ENCODE results near the gene LRMDA.
A peak's percentile ranks its signal among the peaks of the same experiment; 100 is the strongest.

LRMDA gene

DNA sequence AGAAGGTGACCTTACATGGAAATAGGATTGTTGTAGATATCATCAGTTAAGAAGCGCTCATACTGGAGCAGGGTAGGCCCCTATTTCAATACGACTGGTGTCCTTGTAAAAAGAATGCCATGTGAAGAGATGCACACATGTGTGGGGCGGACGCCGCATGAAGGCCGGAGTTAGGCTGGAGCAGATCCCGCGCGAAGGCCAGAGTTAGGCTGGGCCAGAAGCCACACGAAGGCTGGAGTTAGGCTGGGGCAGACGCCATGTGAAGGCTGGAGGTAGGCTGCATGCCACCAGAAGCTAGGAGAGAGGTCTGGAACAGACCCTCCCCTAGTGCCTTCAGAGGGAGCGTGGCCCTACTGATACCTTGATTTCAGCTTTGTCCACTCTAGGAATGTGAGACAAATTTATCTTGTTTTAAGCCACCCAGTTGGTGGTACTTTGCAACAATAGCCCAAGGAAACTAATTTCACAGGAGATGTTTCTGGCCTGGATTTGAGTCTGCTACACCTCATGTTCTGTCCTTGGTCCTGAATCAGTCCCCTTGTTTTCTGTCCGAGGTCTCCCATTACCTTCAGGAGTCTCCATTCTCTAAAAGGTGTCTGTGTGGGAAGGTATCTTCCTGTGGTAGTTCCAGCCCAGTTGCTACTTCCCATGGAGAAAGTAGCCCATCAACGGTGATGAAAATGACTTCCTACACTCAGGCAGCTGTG lies 585.8 kb downstream of the LRMDA start:
- DNase-seq = no peak

DNA sequence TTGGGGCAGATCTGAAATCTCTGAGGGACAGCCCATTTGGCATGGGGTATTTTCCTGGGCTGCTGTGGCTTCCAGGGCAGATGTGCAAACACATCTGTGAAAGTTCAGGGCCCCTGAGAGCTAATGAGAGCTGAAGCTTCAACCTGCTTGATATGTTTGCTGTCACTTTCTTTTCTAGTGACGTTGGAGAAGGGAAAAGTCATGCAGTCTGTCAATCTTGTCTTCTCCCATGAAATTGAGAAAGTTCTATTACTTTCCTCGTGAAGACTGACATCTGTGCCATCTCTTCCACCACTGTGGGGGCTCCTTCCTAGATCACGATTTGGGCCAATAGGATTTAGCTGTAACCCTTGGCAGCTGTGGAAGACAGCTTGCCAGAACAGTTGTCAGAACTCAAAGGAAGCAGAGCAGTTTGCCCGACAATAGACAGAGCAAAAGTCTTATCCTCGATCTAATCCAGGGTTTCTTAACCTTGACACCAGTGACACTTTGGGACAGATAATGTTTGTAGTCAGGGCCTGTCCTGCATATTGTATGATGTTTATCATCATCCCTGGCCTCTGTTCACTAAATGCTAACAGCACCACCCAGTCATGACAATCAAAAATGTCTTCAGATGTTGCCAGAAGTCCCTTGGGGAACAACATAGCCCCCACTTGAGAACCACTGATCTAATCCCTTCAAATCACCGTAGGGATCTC lies 586.5 kb downstream of the LRMDA start:
- no peak for DNase-seq

DNA sequence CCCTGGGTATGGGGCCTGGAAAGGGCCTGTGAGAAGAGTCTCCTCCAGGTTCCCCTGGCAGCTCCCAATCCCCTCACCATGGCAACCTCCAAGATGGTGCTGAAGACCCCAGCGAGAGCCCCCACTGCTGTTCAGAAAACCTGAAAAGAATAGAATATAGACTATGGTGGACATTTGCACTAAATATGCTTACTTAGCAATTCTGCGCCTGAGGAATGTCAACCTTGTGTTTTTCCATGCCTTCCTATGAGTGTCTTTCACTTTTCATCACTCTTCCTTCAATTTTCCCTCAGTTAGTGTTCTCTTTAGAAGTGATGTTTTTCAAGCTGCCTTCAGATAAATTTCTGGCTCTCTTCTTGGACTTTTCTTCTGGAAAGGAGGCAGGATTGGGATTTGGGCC lies 589.2 kb downstream of the LRMDA start:
- no peak for DNase-seq

DNA sequence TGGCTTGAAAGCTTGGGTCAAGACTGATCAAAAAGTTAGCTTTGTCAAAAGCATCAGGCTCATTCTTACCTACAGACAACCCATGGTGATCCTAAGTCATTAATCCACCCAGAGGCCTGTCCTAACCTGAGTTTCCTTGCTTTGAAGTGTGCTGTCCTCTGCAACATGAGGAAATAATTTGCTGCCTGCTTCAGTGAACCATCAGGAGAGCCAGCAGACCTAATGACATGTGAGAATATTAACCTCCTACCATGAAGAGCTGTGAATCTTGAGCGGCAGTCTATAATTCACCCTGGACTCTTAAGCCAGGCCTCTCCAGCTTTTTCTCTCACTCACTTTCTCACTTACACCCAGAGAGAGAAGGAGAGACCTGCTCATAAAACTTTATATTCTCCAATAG lies 590.0 kb downstream of the LRMDA start:
- peak; percentile 18 for DNase-seq

DNA sequence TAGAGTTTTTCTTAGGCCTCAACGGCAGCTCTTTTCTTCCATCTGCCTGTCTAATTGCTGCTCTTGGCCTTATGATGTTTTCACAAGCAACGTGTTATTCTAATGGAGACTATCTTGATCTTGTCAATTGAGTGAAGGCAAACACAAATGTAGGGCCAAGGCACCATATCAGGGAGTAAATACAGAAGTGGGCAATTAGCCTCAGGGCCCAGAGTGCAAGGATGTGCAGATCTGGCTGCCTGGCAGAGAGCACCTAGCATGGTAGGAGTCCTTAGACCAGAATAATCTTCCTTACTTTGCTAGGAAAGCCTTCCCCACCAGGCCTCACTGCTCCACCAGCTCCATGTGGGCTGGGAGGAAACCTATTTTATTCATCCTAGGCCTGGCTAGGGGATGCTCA lies 590.9 kb downstream of the LRMDA start:
- peak; percentile 86 for DNase-seq

DNA sequence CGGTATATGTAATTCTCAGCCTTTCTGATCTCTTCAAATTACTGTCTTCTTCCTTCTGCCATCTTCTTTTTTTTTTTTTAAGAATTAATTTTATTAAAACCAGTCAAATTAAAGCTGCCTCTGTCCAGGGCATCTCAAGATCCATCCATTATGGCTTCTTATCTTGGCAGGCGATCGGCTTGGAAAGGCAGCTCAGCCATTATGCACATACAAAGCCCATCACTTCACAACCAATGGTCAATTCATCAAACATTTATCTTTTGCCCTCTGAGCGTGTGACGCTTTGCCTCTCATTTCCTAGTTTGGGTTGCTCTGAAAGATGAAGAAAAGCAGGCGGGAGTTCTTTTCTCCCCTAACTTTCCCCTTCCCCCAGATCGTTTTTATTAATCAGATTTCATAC lies 591.6 kb downstream of the LRMDA start:
- no peak for DNase-seq

DNA sequence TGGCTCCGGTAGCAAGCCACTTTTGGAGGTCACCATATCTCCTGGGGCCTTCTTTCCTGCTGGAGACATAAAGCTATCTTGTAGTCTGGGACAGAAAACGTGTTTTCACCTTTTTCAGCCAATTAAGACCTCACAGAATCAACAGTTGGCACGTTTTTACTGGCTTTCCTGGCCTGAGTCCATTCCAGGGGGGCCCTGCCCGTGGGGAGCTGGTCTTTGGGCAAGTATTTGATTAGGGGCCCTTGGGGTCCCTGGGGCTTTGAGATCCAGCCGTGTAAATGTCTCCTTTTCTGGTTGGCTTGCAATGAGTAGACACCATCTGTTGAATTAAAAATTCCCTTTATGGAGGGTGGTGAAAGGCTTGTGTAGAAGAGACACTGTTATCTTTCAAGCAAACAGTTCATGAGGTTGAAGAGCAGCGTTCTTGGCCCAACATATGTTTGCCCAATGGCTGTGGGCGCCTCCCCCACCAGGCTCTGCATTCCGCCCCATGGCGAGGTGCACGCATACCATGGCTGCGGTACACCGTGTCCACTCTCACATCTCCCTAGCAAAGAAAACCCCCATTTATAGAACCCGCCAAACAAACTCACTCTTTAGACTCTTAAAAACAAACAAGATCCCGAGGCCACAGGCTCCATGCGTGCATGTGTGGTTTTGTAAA lies 593.2 kb downstream of the LRMDA start:
- DNase-seq = peak; percentile 91

DNA sequence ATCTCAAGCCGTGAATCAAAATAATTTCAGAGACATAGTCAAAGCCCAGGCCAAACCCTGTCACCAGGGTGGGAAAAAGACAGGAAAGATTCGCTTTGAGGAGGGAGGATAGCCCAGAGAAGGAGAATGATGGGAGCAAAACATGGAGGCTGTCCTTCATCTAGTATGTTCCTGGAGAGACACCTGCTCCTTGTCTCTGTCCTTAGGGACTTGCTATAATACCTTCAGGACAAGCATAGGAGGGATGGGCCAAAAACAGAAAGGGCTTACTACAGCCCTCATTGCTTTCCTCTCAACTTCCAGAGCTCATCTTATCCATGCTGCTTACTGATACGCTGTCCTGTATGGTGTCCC lies 593.7 kb downstream of the LRMDA start:
- peak; percentile 42 for DNase-seq

DNA sequence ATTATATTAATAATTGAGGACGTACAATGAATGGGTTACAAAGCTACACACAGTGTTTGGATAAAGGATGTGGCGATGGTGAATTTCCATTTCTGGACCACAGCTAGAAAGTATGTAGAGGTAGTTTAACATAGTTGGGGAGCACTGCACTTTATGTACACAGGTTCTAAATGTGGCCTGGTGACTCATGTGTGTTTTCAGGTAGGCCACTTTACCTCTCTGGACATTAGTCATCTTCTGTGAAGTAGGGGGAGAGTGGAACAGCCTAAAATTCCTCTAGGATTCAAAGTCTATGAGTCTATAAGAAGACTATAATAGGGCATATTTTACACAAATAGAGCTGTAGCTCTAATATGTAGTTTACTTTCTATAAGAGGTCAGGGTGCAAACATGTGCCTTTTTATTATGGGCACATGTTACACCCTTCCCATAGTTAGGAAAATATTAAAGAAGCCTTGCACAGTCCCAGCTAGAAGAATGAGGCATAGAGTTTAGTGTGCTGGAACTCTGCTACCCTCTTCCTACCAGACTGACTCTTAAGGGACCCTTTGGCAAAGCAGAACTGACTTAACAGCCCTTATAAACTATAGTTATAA lies 594.9 kb downstream of the LRMDA start:
- no peak for DNase-seq

DNA sequence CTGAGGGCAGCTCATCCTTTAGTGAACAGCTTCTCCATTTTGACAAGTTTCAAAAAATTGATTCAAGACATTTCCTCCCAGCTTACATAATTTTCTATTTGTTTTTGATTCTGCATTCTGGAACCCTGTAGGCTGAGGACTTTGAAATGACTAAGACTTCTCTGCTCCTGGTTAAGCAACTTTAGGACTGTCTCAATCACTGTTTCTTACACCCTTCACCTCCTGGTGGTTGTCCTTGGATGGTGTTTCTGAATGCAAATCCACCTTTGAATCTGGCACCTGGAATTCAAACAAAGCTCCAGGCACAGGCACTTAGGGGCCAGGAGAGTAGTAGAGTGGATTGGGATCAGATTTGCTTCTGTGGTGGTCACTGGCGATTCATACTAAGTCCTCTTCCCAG lies 595.5 kb downstream of the LRMDA start:
- DNase-seq = peak; percentile 16

DNA sequence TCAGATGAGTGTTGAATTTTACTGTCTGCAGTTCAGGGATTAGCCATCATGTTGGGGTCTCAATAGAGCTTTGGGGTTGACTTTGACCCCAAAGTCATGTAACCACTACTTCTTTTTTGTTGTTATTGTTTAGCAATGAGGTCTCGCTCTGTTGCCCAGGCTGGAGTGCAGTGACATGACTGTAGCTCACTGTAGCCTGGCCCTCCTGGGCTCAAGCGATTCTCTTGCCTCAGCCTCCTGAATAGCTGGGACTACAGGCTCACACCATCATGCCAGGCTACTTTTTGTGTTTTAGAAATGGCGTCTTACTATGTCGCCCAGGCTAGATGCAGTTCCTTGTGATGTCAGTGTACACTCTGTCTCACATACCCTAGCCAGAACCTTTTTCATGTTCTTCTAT lies 598.4 kb downstream of the LRMDA start:
- no peak for DNase-seq

DNA sequence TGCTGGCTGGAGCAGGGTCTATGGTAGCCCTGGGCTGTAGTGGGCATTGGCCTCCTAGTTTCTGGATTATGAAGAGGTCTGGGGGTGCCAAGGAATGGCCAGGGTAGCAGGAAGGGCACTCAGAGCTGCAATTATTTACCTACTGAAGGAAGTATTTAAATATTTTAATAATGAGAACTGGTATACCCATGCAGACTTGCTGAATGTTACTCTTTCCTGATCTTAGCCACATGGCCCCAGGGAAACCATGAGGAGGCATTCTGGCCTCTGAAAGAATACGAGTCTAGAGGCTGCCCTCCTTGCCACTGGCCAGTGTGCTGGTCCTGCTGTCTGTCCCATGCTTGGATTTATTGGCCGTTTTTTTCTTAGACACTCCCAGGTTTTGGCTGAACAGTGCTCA lies 599.7 kb downstream of the LRMDA start:
- DNase-seq = no peak

DNA sequence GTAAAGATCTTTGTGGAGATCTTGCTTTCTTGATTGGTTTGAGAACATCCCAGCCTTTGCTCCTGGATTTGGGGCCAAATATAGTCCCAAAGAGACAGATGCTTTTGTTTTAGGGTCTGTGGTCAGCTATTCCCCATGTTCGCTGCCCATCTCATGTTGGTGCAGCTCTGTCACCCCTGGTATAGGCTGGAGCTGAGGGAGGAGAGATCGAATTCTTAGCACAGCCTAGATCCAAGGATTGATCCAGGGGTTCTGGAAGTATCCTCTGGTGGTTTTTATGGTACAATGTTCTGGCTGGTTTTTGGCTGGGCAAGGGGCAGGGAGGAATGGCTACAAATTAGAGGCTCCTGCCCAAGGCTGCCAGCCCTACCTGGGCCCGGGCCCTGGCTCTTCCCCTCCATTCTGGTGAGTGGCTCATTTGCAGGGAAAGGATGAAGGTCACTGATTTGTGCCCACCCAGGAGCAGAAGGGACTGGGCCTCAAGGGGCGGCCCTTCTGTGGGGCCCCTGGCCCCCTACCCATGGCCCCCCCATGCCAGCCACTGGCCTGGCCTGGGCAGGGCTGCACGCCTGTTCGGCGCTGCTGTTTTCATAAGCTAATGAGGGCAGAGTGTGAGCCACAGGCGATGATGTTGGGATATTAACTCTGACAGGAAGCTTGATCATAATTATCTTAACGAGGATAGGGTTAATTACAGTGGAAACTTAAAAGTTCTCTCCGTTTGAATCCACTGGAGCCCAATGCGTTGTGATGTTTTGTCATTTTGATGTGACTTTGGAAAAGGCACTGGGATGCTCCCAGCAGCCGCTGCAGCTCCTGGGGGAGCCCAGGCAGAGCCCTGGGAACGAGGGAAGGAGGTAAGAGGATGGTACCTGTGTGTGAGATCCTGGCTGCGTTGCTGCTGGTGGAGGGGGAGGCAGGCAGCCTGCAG lies 600.6 kb downstream of the LRMDA start:
- peak; percentile 63 for DNase-seq

DNA sequence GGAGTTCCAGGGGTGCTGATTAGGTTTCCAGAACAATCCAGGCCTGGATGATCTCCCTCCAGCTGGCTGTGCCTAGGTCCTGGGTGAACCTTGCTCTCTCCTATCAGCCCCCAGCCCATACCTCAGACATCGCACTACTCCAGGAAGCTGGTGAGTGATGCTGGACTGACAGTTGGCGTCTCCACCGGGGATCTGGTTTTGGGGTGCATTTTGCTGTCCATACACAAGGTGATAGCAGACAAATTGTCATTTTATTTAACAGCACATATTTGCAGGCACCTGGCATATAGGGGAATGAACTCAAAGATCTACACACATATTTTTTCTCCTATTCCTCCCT lies 601.2 kb downstream of the LRMDA start:
- DNase-seq = no peak

DNA sequence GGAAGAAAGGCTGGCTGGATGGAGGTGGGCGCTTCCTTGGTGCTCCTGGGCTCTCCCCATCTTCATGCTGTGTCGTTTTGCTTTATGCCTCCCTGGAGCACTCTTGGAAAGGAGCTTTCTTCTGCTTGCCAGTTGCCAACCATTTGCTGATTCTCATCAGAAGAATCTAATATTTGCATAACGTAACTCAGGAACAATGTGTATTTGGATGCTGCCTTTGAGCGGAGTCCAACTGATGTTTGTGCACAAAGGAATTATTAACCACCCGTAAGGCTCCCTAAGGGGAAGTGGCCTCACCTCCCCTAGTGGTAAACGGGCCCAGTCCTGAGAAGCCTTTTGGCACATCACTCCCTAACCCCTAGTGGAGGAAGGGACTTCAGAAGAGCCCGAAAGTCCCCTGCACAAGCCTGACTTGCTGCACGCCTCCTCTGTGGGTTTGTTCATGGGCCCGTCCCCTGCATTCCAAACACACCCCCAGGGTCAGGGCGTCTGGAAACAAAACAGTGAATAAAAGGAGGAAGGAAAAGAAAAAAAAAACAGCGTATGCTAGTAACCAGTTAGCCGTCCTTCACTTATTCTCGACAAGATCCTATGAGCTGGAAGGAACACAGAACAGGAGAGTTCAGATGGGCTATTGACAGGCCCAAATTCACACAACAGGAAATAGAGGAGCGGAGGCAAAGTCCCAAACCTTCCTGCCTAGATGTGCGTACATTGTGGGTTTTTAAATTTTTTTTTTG lies 602.2 kb downstream of the LRMDA start:
- peak; percentile 72 for DNase-seq

DNA sequence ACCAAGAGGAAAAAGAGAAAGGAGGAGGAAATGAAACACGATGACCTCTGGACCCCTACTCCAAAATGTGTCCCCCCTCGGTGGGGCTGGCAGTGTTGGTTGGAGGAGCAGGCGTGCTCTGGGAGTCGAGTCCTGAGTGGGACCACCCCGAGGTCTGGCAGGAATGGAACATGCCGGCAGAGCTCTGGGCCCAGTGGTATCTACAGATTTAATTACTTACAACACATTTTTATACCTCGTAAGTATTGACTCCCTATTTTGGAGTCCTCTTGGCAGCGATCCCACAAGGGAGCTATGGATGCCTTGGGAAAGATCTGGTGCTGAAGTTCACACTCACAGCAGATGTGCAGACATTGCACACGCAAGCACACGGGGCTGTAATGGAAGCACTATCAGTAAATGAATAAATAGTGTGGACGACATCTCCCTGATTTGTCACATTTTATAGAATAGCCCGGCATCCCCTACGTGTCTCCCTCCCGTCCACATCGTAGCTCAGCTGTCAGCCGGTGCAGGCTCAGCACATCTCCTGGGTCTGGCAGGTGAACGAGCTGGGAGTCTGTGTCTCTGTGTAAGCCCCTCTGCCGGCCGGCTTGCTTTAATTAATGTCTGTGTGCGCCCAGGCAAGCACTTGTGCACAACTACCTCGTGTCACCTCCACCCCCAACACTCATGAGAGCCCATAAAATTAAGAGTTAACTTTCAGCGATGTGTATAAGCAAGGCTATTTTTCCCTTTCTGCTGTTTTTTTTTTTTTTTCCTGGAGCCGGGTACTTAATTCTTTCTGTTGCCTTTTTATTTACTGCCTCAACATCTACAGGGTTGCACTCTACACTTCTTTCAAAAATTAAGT lies 603.2 kb downstream of the LRMDA start:
- DNase-seq = peak; percentile 73

DNA sequence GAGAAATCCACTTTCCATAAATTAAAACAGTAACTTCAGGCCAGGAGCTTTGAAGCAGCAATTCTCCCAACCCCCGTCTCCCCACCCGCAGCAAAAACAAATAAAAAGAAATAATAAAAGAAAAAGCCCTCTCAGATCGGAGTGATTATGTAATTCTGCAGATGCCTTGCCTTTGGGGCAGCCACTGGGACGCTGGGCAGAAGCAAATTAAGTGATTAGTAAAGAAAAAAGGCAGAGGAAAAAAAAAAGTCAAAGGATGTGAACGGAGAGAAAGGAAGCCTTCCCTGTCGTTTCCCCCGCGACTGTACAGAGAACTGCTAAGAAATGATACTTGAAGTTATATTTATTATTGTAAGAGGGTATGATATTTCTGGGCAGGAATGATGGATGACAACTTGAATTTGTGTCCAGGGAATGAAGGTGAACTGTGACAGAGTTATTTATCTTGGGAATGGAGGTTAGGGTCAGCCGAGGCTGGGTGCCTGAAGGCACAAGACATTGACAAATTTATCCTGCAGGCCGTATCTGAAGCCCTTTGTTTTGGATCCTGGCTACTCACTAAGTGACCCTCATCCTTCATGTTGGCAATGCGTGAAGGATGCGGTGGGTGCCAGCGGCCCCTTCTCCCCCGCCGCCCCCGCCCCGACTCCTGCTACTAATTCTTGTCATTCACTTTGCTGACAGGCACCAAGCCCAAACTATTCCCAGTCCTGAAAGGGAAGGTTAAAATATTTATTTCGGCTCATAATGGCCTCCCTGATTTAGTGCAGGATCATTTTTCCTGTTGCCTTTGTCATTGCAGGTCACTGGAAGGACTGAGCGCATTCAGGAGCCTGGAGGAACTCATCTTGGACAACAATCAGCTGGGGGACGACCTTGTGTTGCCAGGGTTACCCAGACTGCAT lies 604.0 kb downstream of the LRMDA start:
- DNase-seq = peak; percentile 53

DNA sequence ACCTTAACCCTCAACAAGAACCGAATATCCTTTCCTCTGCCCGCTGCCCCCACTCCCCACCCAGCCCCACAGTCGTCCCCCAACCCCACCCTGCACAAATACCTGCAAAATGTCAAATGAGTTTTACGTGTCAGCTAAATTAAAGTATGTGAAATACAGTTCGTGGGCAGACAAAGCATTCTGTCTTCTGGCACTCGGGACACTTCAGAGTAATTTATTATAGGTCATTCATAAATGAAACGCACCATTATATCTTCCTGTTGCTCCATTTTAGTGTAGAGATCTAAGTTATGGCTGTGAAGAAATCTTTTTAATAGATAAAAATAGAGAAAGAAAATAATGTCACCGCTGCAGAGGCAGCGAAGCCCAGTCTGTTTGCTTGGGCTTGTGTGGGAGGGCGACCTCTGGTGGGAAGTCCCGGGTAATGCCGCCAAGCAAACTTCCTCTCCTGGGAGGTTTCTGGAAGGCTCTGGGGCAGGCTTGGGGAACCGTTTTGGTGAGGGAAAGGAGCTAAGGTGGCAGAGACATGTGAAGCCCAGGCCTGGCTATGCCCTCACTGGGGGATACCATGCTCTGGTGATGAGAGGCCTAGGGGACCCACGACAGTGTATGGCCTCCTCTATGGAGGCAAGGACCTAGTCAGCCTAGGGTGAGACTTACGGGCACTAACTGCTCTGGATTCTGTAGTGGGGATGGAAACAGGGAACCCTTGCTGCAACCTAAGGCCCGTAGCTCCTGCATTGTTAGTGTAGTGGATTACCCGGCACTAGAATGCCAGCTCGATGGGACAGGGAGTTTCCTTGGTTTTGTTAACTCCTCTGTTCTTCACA lies 604.9 kb downstream of the LRMDA start:
- DNase-seq = peak; percentile 63

DNA sequence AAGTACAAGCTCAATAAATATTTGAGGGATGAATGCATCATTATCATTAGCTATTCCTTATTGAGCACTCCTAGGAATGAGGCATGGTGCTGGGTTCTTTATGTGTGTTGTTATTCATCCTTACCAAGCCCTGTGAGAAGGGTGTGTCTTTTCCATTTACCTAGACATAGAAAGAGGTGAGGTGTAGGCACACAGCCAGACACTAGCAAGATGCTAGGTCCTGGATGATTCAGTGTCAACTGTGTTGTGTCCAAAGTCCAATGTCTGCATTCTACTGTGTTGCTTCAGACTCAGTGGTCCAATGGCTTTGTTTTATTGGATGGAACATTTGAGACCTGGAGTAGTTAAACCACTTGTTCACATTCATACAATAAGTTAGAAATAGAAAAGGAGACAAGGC lies 605.5 kb downstream of the LRMDA start:
- peak; percentile 17 for DNase-seq
